Measurements from ENCODE around the gene CLRN1.

Gene CLRN1

DNA sequence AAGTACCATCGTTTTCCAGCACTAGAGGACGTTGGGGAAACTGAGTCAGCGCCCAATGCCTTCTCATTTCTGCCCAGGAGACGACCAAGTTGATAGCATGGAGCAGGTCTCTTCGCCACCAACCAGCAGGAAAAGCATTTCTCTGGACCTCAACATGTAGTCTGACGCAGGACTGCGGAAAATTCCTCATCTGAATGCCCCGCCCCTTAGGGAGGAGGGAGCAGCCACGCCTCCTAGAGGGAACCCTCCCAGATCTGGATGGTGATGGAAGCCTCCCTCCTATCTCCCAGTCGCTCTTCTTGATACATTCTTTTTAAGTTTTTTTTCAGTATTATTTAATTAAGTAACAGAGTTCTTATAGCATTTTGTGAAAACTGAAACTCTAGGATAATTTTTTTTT lies 49.9 kb downstream of the CLRN1 start:
- Histone ChIP-seq H3K79me2 (ENCODE audit: insufficient read depth, low read length) (no peaks in the 10 kb centered on the region), H3K4me3 (ENCODE audit: low read length, poor library complexity, severe bottlenecking) (no peak overlapping the region), H3K9ac (ENCODE audit: low read depth, low read length, poor library complexity, severe bottlenecking) (no peak overlapping the region), H3K9me2 (replicated peaks; ENCODE audit: low read depth, low read length) (no peaks in the 10 kb centered on the region), H2AFZ (ENCODE audit: low read length) (no peak overlapping the region), H3K4me1 (ENCODE audit: insufficient read depth, low read length, poor library complexity, severe bottlenecking) (peaks cover 4% of the 10 kb centered on the region), H4K20me1 (ENCODE audit: insufficient read depth, low read length, poor library complexity, severe bottlenecking) (no peaks in the 10 kb centered on the region), H3K9me3 (ENCODE audit: insufficient read depth, low read depth, low read length) (no peaks in the 10 kb centered on the region), H3K27me3 (ENCODE audit: insufficient read depth, low read length, poor library complexity, severe bottlenecking) (no peaks in the 10 kb centered on the region), H3K36me3 (ENCODE audit: insufficient read depth, low read length) (no peaks in the 10 kb centered on the region), H3F3A (ENCODE audit: low read depth) (no peaks in the 10 kb centered on the region), H3K4me2 (ENCODE audit: low read depth, low read length, poor library complexity, severe bottlenecking) (no peak overlapping the region)
- TF ChIP-seq, protein P1, sequence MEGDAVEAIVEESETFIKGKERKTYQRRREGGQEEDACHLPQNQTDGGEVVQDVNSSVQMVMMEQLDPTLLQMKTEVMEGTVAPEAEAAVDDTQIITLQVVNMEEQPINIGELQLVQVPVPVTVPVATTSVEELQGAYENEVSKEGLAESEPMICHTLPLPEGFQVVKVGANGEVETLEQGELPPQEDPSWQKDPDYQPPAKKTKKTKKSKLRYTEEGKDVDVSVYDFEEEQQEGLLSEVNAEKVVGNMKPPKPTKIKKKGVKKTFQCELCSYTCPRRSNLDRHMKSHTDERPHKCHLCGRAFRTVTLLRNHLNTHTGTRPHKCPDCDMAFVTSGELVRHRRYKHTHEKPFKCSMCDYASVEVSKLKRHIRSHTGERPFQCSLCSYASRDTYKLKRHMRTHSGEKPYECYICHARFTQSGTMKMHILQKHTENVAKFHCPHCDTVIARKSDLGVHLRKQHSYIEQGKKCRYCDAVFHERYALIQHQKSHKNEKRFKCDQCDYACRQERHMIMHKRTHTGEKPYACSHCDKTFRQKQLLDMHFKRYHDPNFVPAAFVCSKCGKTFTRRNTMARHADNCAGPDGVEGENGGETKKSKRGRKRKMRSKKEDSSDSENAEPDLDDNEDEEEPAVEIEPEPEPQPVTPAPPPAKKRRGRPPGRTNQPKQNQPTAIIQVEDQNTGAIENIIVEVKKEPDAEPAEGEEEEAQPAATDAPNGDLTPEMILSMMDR (conservative IDR thresholded peaks at IDR 0.05; ENCODE audit: low read length) = no peak
- TF ChIP-seq EZH2phosphoT487 (IDR thresholded peaks at IDR 0.05; ENCODE audit: borderline replicate concordance) = no peak

DNA sequence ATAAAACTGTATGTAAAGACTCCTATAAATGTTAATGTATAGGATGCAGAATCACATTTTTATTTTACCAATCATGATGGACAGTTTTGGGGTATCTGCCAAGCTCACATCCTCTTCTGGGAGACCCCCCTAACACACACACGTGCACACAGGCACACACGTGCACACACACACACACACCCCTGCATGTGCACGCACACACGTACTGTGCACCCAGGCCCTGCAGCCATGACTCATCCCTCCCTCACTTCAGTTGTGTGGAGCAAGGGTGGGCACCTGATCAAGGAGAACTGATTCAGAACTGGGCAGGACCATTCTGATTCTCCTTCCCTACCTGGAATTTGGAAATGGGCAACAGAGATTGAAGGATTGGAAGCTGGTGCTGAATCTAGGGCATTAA lies 51.3 kb downstream of the CLRN1 start:
- TF ChIP-seq, protein P1 (conservative IDR thresholded peaks at IDR 0.05; ENCODE audit: low read length) = no peak
- no peak for TF ChIP-seq EZH2phosphoT487 (IDR thresholded peaks at IDR 0.05; ENCODE audit: borderline replicate concordance)
- Histone ChIP-seq H3F3A (ENCODE audit: low read depth) (no peaks in the 10 kb centered on the region), H3K4me1 (ENCODE audit: insufficient read depth, low read length, poor library complexity, severe bottlenecking) (peaks cover 4% of the 10 kb centered on the region), H3K9me2 (replicated peaks; ENCODE audit: low read depth, low read length) (no peaks in the 10 kb centered on the region), H3K4me3 (ENCODE audit: low read length, poor library complexity, severe bottlenecking) (no peak overlapping the region), H3K9ac (ENCODE audit: low read depth, low read length, poor library complexity, severe bottlenecking) (no peak overlapping the region), H2AFZ (ENCODE audit: low read length) (no peak overlapping the region), H3K36me3 (ENCODE audit: insufficient read depth, low read length) (no peaks in the 10 kb centered on the region), H4K20me1 (ENCODE audit: insufficient read depth, low read length, poor library complexity, severe bottlenecking) (no peaks in the 10 kb centered on the region), H3K9me3 (ENCODE audit: insufficient read depth, low read depth, low read length) (no peaks in the 10 kb centered on the region), H3K27me3 (ENCODE audit: insufficient read depth, low read length, poor library complexity, severe bottlenecking) (no peaks in the 10 kb centered on the region), H3K79me2 (ENCODE audit: insufficient read depth, low read length) (no peaks in the 10 kb centered on the region), H3K4me2 (ENCODE audit: low read depth, low read length, poor library complexity, severe bottlenecking) (no peak overlapping the region)

DNA sequence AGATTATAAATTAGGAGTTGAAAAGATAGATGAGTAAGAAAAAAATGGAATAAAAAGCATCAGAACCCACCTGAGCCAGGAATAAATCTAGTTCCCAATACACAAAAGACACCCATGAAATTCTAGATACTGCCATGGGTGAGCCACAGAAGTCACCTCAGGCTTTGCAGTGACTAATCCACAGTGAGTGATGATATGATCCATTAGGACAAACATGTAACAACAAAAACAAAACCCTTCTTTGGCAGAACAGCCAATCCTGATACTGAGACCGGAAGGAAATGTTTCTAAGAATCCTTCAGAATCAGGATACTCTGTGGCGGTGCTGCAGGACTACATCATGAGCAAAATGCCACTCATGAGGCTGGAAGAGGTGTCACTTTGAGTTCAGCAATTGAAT lies 52.3 kb downstream of the CLRN1 start:
- no peak overlapping the region for H2AFZ ChIP-seq (ENCODE audit: low read length)
- H3K36me3 ChIP-seq (ENCODE audit: insufficient read depth, low read length) = no peaks in the 10 kb centered on the region
- no peaks in the 10 kb centered on the region for H3K9me3 ChIP-seq (ENCODE audit: insufficient read depth, low read depth, low read length)
- no peak overlapping the region for H3K4me3 ChIP-seq (ENCODE audit: low read length, poor library complexity, severe bottlenecking)
- H3K27me3 ChIP-seq (ENCODE audit: insufficient read depth, low read length, poor library complexity, severe bottlenecking) = no peaks in the 10 kb centered on the region
- H4K20me1 ChIP-seq (ENCODE audit: insufficient read depth, low read length, poor library complexity, severe bottlenecking) = no peaks in the 10 kb centered on the region
- H3K4me1 ChIP-seq (ENCODE audit: insufficient read depth, low read length, poor library complexity, severe bottlenecking) = no peaks in the 10 kb centered on the region
- no peaks in the 10 kb centered on the region for H3F3A ChIP-seq (ENCODE audit: low read depth)
- no peak overlapping the region for H3K9ac ChIP-seq (ENCODE audit: low read depth, low read length, poor library complexity, severe bottlenecking)
- no peak overlapping the region for H3K4me2 ChIP-seq (ENCODE audit: low read depth, low read length, poor library complexity, severe bottlenecking)
- TF ChIP-seq, protein P1 (conservative IDR thresholded peaks at IDR 0.05; ENCODE audit: low read length) = no peak
- no peak for TF ChIP-seq EZH2phosphoT487 (IDR thresholded peaks at IDR 0.05; ENCODE audit: borderline replicate concordance)
- no peaks in the 10 kb centered on the region for H3K9me2 ChIP-seq (replicated peaks; ENCODE audit: low read depth, low read length)
- H3K79me2 ChIP-seq (ENCODE audit: insufficient read depth, low read length) = no peaks in the 10 kb centered on the region
